ENCODE data around the gene RAD50.

RAD50 gene

GRCh38 chr5:132591145-132591544 lies 34.4 kb downstream of the RAD50 start:
- DNase-seq (ENCODE audit: low read depth), result no peak
- no peak overlapping the region for H3K4me3 ChIP-seq (ENCODE audit: low read length)
- no peak for TF ChIP-seq CTCF (IDR thresholded peaks at IDR 0.05; ENCODE audit: insufficient read depth, low read depth, low read length, missing control alignments)

GRCh38 chr5:132592521-132592920 lies 35.7 kb downstream of the RAD50 start:
- TF ChIP-seq CTCF (IDR thresholded peaks at IDR 0.05; ENCODE audit: insufficient read depth, low read depth, low read length, missing control alignments), result no peak
- no peak overlapping the region for H3K4me3 ChIP-seq (ENCODE audit: low read length)
- DNase-seq (ENCODE audit: low read depth), result peak; percentile 9

GRCh38 chr5:132594170-132594569 lies 37.4 kb downstream of the RAD50 start:
- no peak overlapping the region for H3K4me3 ChIP-seq (ENCODE audit: low read length)
- no peak for TF ChIP-seq CTCF (IDR thresholded peaks at IDR 0.05; ENCODE audit: insufficient read depth, low read depth, low read length, missing control alignments)
- no peak for DNase-seq (ENCODE audit: low read depth)

- H3K4me3 ChIP-seq (ENCODE audit: low read length), result no peak overlapping the region
- peak; percentile 55 for DNase-seq (ENCODE audit: low read depth)
- TF ChIP-seq CTCF (IDR thresholded peaks at IDR 0.05; ENCODE audit: insufficient read depth, low read depth, low read length, missing control alignments), result no peak
Observed at GRCh38 chr5:132595624-132596023, 38.8 kb downstream of the RAD50 start.

- no peak for TF ChIP-seq CTCF (IDR thresholded peaks at IDR 0.05; ENCODE audit: insufficient read depth, low read depth, low read length, missing control alignments)
- no peak overlapping the region for H3K4me3 ChIP-seq (ENCODE audit: low read length)
- DNase-seq (ENCODE audit: low read depth), result peak; percentile 19
Observed at GRCh38 chr5:132601071-132601728, 44.4 kb downstream of the RAD50 start.

- no peak for DNase-seq (ENCODE audit: low read depth)
- TF ChIP-seq CTCF (IDR thresholded peaks at IDR 0.05; ENCODE audit: insufficient read depth, low read depth, low read length, missing control alignments), result no peak
- H3K4me3 ChIP-seq (ENCODE audit: low read length), result no peak overlapping the region
Observed at GRCh38 chr5:132607095-132607494, 50.3 kb downstream of the RAD50 start.

GRCh38 chr5:132608107-132608506 lies 51.3 kb downstream of the RAD50 start:
- DNase-seq (ENCODE audit: low read depth), result no peak
- no peak overlapping the region for H3K4me3 ChIP-seq (ENCODE audit: low read length)
- no peak for TF ChIP-seq CTCF (IDR thresholded peaks at IDR 0.05; ENCODE audit: insufficient read depth, low read depth, low read length, missing control alignments)

Data from epithelial cell of esophagus (primary cell).